Activated naive CD8-positive, alpha-beta T cell treated with anti-CD3 and anti-CD28 coated beads for 36 hours (primary cell): ENCODE data around the gene SKI. TPM values are rescaled to one million over a fixed set of nuclear protein-coding genes. Genes with fewer than 3 reads are reported as not detected.
"Not testable (repeated sequence)": the region's sequence is repeated elsewhere in the genome, so short reads cannot be mapped to it uniquely, and the experiment has no call there.

ENCODE experiments used
- DNase-seq: peaks from one replicate; pipeline ENCODE4 v3.0.0; 2021
- H3K27ac Mint-ChIP-seq: one replicate; pipeline ENCODE4 v1.8.0; 2022; ENCODE audit warnings: mild to moderate bottlenecking, moderate library complexity, mixed read lengths
- H3K27me3 Mint-ChIP-seq: one replicate; pipeline ENCODE4 v1.8.0; 2022; ENCODE audit warnings: mild to moderate bottlenecking, mixed read lengths
- H3K36me3 Mint-ChIP-seq: one replicate; pipeline ENCODE4 v1.8.0; 2021; ENCODE audit warnings: mild to moderate bottlenecking, mixed read lengths
- H3K4me1 Mint-ChIP-seq: one replicate; pipeline ENCODE4 v1.8.0; 2021; ENCODE audit warnings: mixed read lengths
- H3K4me3 Mint-ChIP-seq: one replicate; pipeline ENCODE4 v1.8.0; 2022; ENCODE audit warnings: mild to moderate bottlenecking, moderate library complexity, mixed read lengths
- H3K9me3 Mint-ChIP-seq: one replicate; pipeline ENCODE4 v1.8.0; 2022; ENCODE audit warnings: mixed read lengths
- total RNA-seq, 2 experiments: library from RNA; stranded (reverse); gene quantifications; one replicate each; pipeline ENCODE4 v1.2.3, GENCODE V29; 2021

SKI gene
- total RNA-seq, 2 experiments from 2014 or later: 25.4 to 27.3 TPM

- H3K4me1 Mint-ChIP-seq: peaks cover 41% of the 10 kb centered on the region
- no peak for DNase-seq
- H3K27me3 Mint-ChIP-seq: no peaks in the 10 kb centered on the region
- no peak overlapping the region for H3K4me3 Mint-ChIP-seq
- peaks cover 23% of the 10 kb centered on the region for H3K36me3 Mint-ChIP-seq
- H3K9me3 Mint-ChIP-seq: peaks cover 7% of the 10 kb centered on the region
- peak overlapping the region; percentile 82 for H3K27ac Mint-ChIP-seq
Measured at GRCh38 chr1:2252423-2252822, 24.3 kb downstream of the SKI start.

GRCh38 chr1:2253036-2253796, 25.1 kb downstream of the SKI start:
- H3K4me3 Mint-ChIP-seq: no peak overlapping the region
- DNase-seq: no peak
- H3K4me1 Mint-ChIP-seq: peaks cover 45% of the 10 kb centered on the region
- no peaks in the 10 kb centered on the region for H3K27me3 Mint-ChIP-seq
- peaks cover 28% of the 10 kb centered on the region for H3K36me3 Mint-ChIP-seq
- peaks cover 7% of the 10 kb centered on the region for H3K9me3 Mint-ChIP-seq
- H3K27ac Mint-ChIP-seq: no peak overlapping the region

- H3K27ac Mint-ChIP-seq: no peak overlapping the region
- no peaks in the 10 kb centered on the region for H3K27me3 Mint-ChIP-seq
- H3K36me3 Mint-ChIP-seq: peaks cover 28% of the 10 kb centered on the region
- DNase-seq: no peak
- peak overlapping the region; percentile 3 for H3K4me3 Mint-ChIP-seq
- peaks cover 7% of the 10 kb centered on the region for H3K9me3 Mint-ChIP-seq
- peaks cover 46% of the 10 kb centered on the region for H3K4me1 Mint-ChIP-seq
Measured at GRCh38 chr1:2253797-2254480, 25.8 kb downstream of the SKI start.

GRCh38 chr1:2255047-2255419, 26.9 kb downstream of the SKI start:
- DNase-seq: no peak
- Mint-ChIP-seq H3K4me1 (peaks cover 51% of the 10 kb centered on the region), H3K9me3 (peaks cover 7% of the 10 kb centered on the region), H3K36me3 (peaks cover 28% of the 10 kb centered on the region), H3K27me3 (no peaks in the 10 kb centered on the region), H3K4me3 (no peak overlapping the region), H3K27ac (no peak overlapping the region)

GRCh38 chr1:2255420-2256369, 27.6 kb downstream of the SKI start:
- H3K4me3 Mint-ChIP-seq: no peak overlapping the region
- DNase-seq: peak; percentile 73
- peaks cover 28% of the 10 kb centered on the region for H3K36me3 Mint-ChIP-seq
- no peak overlapping the region for H3K27ac Mint-ChIP-seq
- H3K9me3 Mint-ChIP-seq: peaks cover 7% of the 10 kb centered on the region
- peaks cover 51% of the 10 kb centered on the region for H3K4me1 Mint-ChIP-seq
- H3K27me3 Mint-ChIP-seq: no peaks in the 10 kb centered on the region

GRCh38 chr1:2256435-2257244, 28.5 kb downstream of the SKI start:
- H3K36me3 Mint-ChIP-seq: peaks cover 28% of the 10 kb centered on the region
- peaks cover 51% of the 10 kb centered on the region for H3K4me1 Mint-ChIP-seq
- H3K9me3 Mint-ChIP-seq: peaks cover 7% of the 10 kb centered on the region
- no peak overlapping the region for H3K27ac Mint-ChIP-seq
- no peak overlapping the region for H3K4me3 Mint-ChIP-seq
- no peaks in the 10 kb centered on the region for H3K27me3 Mint-ChIP-seq
- no peak for DNase-seq

GRCh38 chr1:2257245-2257627, 29.1 kb downstream of the SKI start:
- H3K27ac Mint-ChIP-seq: no peak overlapping the region
- H3K4me1 Mint-ChIP-seq: peaks cover 45% of the 10 kb centered on the region
- H3K27me3 Mint-ChIP-seq: no peaks in the 10 kb centered on the region

GRCh38 chr1:2258122-2258681, 30.1 kb downstream of the SKI start:
- DNase-seq: no peak
- Mint-ChIP-seq H3K27ac (peak overlapping the region; percentile 73), H3K27me3 (no peaks in the 10 kb centered on the region), H3K9me3 (peaks cover 5% of the 10 kb centered on the region), H3K4me1 (peaks cover 41% of the 10 kb centered on the region), H3K4me3 (peak overlapping the region; percentile 60), H3K36me3 (peaks cover 15% of the 10 kb centered on the region)

More at GRCh38 chr1:2257245-2257627, 29.1 kb downstream of the SKI start:
- Mint-ChIP-seq H3K36me3 (peaks cover 23% of the 10 kb centered on the region), H3K4me3 (no peak overlapping the region), H3K9me3 (peaks cover 7% of the 10 kb centered on the region)
- DNase-seq: no peak

- H3K4me3 Mint-ChIP-seq: no peak overlapping the region
- peaks cover 5% of the 10 kb centered on the region for H3K9me3 Mint-ChIP-seq
- H3K4me1 Mint-ChIP-seq: peaks cover 44% of the 10 kb centered on the region
- DNase-seq: peak; percentile 74
- peak overlapping the region; percentile 73 for H3K27ac Mint-ChIP-seq
- H3K27me3 Mint-ChIP-seq: no peaks in the 10 kb centered on the region
- H3K36me3 Mint-ChIP-seq: peaks cover 9% of the 10 kb centered on the region
Measured at GRCh38 chr1:2258996-2259395, 30.9 kb downstream of the SKI start.

GRCh38 chr1:2259668-2260402, 31.7 kb downstream of the SKI start:
- Mint-ChIP-seq H3K4me1 (peaks cover 47% of the 10 kb centered on the region), H3K4me3 (no peak overlapping the region), H3K36me3 (peaks cover 9% of the 10 kb centered on the region), H3K27ac (peak overlapping the region; percentile 22), H3K9me3 (peaks cover 1% of the 10 kb centered on the region), H3K27me3 (no peaks in the 10 kb centered on the region)
- DNase-seq: no peak

GRCh38 chr1:2260470-2260869, 32.4 kb downstream of the SKI start:
- DNase-seq, H3K27ac Mint-ChIP-seq, H3K4me3 Mint-ChIP-seq, H3K27me3 Mint-ChIP-seq, H3K9me3 Mint-ChIP-seq: not testable (repeated sequence)
- Mint-ChIP-seq H3K4me1 (peaks cover 53% of the 10 kb centered on the region), H3K36me3 (peaks cover 12% of the 10 kb centered on the region)

GRCh38 chr1:2260917-2261316, 32.8 kb downstream of the SKI start:
- no peak overlapping the region for H3K27ac Mint-ChIP-seq
- H3K4me3 Mint-ChIP-seq: no peak overlapping the region
- DNase-seq: no peak
- peaks cover 56% of the 10 kb centered on the region for H3K4me1 Mint-ChIP-seq
- peaks cover 1% of the 10 kb centered on the region for H3K9me3 Mint-ChIP-seq
- peaks cover 12% of the 10 kb centered on the region for H3K36me3 Mint-ChIP-seq
- H3K27me3 Mint-ChIP-seq: no peaks in the 10 kb centered on the region

- H3K4me1 Mint-ChIP-seq: peaks cover 64% of the 10 kb centered on the region
- not testable (repeated sequence) for H3K4me3 Mint-ChIP-seq, DNase-seq, H3K27me3 Mint-ChIP-seq, H3K27ac Mint-ChIP-seq, H3K9me3 Mint-ChIP-seq
- H3K36me3 Mint-ChIP-seq: peaks cover 12% of the 10 kb centered on the region
Measured at GRCh38 chr1:2261476-2262395, 33.6 kb downstream of the SKI start.
